Neutrophil (primary cell): ENCODE results near the gene TUBB1.

Experiments
- H3K27ac ChIP-seq: fragments of 200-600 bp; sonication (generic); 2 replicates; pipeline ENCODE4 v1.5.1; 2016; ENCODE audit warnings: mild to moderate bottlenecking, moderate library complexity
- H3K27me3 ChIP-seq: fragments of 200-600 bp; sonication (generic); 2 replicates; pipeline ENCODE4 v1.6.0; 2016; ENCODE audit warnings: mild to moderate bottlenecking
- H3K36me3 ChIP-seq: fragments of 200-600 bp; sonication (generic); 2 replicates; pipeline ENCODE4 v1.5.1; 2017
- H3K4me1 ChIP-seq, 2 experiments: fragments of 200-600 bp in 1 of 2; sonication (generic) in 1 of 2; 1 replicate in 1 of 2; 2 replicates in 1 of 2; pipeline versions ENCODE4 v1.5.1 to v1.6.1; 2013 to 2016; ENCODE audit warnings: low read depth in 1 of 2, low read length in 1 of 2, mild to moderate bottlenecking in 1 of 2, moderate library complexity in 1 of 2; ENCODE audit not compliant: control insufficient read depth in 1 of 2, insufficient read depth in 1 of 2
- H3K4me3 ChIP-seq, 2 experiments: fragments of 200-600 bp in 1 of 2; sonication (generic) in 1 of 2; 1 replicate in 1 of 2; 2 replicates in 1 of 2; pipeline ENCODE4 v1.5.1; 2013 to 2016; ENCODE audit warnings: low read depth in 1 of 2, low read length in 1 of 2, mild to moderate bottlenecking in 1 of 2, moderate library complexity in 1 of 2
- H3K9me3 ChIP-seq: fragments of 200-600 bp; sonication (generic); 2 replicates; pipeline ENCODE4 v1.5.1; 2016
- TF ChIP-seq, protein P1 (sequence below): fragments of 200-600 bp; sonication (generic); IDR thresholded peaks from 2 replicates; pipeline ENCODE4 v1.5.1; 2016; ENCODE audit warnings: antibody characterized with exemption

TUBB1 gene

DNA sequence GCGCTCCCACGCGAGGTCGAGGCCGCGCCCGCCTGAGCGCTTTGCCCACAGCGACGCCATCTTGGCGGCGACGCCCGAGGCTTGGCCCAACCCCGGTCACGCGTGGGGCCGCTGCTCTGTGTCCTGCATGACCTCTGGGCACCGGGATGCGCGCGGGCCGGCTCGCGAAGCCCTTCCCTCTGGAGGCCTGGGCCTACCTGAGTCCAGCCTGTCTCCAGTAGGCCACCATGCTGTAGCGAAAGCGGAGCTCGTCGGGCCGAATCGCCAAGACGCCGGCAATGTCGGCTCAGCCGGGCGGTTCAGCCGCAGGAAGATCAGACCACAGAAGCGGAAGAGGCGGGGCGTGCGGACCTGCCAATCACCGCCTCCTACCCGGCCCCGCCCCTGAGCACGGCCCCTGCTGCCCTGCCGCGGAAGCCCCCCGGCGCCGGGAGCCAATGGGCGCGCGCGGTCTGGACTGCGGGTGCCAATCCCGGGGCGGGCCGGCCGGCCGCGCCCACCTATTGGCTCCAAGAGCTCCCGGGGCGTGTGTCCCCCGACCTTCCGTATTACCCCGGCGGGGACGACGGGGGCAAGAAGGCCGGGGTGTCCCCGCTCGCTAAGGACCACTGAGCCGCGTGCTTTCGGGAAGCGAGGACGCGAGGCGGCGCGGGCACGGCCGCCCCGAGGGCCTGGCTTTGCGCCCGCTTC is 12.9 kb downstream of the TUBB1 start, which contains the start of gene ATP5F1E:
Gene ATP5F1E (minus strand): TSS at position 313 of the 690 bp plus-strand sequence. CDS start 84 bp downstream, at position 229.
- Histone ChIP-seq H3K4me1 (peaks cover 37 to 38% of the 10 kb centered on the region in 2 experiments), H3K9me3 (no peaks in the 10 kb centered on the region), H3K4me3 (peak within 1 kb of the TSS; percentile 82 to 94), H3K27ac (peak within 1 kb of the TSS; percentile 93), H3K27me3 (no peaks in the 10 kb centered on the region), H3K36me3 (peaks cover 66% of the 10 kb centered on the region)
- TF ChIP-seq, protein P1, sequence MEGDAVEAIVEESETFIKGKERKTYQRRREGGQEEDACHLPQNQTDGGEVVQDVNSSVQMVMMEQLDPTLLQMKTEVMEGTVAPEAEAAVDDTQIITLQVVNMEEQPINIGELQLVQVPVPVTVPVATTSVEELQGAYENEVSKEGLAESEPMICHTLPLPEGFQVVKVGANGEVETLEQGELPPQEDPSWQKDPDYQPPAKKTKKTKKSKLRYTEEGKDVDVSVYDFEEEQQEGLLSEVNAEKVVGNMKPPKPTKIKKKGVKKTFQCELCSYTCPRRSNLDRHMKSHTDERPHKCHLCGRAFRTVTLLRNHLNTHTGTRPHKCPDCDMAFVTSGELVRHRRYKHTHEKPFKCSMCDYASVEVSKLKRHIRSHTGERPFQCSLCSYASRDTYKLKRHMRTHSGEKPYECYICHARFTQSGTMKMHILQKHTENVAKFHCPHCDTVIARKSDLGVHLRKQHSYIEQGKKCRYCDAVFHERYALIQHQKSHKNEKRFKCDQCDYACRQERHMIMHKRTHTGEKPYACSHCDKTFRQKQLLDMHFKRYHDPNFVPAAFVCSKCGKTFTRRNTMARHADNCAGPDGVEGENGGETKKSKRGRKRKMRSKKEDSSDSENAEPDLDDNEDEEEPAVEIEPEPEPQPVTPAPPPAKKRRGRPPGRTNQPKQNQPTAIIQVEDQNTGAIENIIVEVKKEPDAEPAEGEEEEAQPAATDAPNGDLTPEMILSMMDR = peak; percentile 21

DNA sequence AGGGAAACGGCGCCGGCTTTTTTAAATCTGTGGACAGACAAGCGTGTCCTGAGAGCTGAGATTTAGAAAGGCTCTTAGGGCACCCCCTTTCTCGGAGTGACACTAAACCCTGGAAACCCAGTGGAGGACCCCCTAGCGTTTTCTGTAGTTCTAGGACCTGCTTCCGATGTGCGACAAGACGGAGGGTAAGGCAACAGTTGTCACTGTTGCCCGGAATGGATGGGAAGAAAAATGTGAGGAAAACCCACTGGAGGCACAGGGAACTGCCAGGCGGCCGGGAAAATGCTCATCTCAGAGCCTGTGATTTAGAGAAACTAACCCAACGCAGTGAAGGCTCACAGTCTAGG is 13.5 kb downstream of the TUBB1 start:
- TF ChIP-seq, protein P1 = no peak
- Histone ChIP-seq H3K4me1 (peaks cover 37 to 38% of the 10 kb centered on the region in 2 experiments), H3K9me3 (no peaks in the 10 kb centered on the region), H3K4me3 (peak overlapping the region; percentile 82 to 94), H3K27ac (peak overlapping the region; percentile 93), H3K27me3 (no peaks in the 10 kb centered on the region), H3K36me3 (peaks cover 66% of the 10 kb centered on the region)

DNA sequence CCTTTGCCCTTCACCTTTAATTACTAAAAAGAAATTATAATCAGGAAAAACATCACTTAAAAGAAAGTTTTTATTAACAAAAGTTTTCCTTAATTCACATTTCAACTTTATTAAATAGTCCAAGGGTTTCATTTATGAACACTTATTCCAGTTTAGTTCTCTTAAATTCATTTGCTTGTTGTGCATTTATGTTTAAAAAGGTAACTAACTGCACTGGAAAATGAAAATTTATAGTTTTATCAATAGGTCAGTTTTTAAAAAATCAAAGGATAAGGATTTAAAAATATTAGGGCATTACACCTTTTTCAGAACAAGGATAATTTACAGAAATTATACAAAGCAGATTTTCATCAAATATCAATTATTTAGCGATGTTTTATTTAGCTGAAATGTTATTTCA is 13.9 kb downstream of the TUBB1 start:
- Histone ChIP-seq H3K36me3 (peaks cover 66% of the 10 kb centered on the region), H3K4me3 (peak overlapping the region; percentile 82 to 94), H3K9me3 (no peaks in the 10 kb centered on the region), H3K27me3 (no peaks in the 10 kb centered on the region), H3K27ac (peak overlapping the region; percentile 93), H3K4me1 (peaks cover 37 to 38% of the 10 kb centered on the region in 2 experiments)
- TF ChIP-seq, protein P1 = no peak

DNA sequence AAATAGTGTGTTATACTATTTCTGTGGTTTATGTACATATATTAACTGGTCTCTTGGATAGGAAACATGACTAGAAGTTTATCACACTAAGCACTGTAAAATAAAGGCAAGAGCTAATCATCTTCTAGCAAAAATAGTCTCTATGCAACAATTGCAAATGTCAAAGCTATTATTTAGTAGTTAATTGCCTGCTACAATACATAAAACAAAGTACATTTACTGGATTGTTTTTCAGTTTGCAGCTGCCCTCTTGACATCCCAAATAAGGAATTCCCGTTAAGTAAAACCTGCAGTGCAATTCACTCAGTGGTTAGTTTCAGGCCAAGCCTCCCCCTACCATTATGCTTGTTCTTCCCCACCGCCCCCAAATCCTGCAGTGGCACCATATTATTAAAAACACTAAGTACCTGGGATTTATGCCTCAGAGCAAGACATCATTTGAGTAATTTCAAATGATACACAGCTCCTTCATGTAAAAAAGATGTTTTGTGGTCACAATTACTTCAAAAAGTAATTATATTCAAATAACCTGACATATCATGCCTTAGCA is 14.5 kb downstream of the TUBB1 start:
- H3K27ac ChIP-seq = no peak overlapping the region
- TF ChIP-seq, protein P1 = no peak

DNA sequence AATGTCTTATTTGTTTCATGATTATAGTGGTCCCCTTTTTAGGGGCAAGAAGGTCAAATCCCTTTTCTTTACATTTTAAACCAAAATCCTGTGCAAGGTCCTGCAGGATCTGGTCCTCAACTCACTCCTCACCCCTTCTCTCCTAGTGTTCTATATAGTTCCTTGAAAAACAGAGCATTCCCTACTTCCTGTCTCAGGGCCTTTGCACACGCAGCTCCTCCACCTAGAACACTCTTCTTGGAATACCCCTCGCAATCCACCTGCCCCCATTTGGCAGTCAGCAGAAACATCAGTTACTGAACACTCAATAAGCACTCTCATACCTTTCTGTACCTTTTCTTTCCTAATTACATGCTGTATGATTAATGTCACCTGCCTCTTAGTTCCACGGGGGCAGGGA is 16.2 kb downstream of the TUBB1 start:
- Histone ChIP-seq H3K4me1 (peaks cover 17 to 20% of the 10 kb centered on the region in 2 experiments), H3K9me3 (no peaks in the 10 kb centered on the region), H3K36me3 (peaks cover 46% of the 10 kb centered on the region), H3K27ac (no peak overlapping the region), H3K27me3 (no peaks in the 10 kb centered on the region), H3K4me3 (no peak overlapping the region)
- TF ChIP-seq, protein P1 = no peak

More for the DNA sequence above, 14.5 kb downstream of the TUBB1 start:
- Histone ChIP-seq H3K4me3 (no peak overlapping the region), H3K9me3 (no peaks in the 10 kb centered on the region), H3K36me3 (peaks cover 63% of the 10 kb centered on the region), H3K4me1 (peaks cover 34 to 37% of the 10 kb centered on the region in 2 experiments), H3K27me3 (no peaks in the 10 kb centered on the region)
